ENCODE results near the gene ITPKB.
A peak's percentile ranks its signal among the peaks of the same experiment; 100 is the strongest.

ITPKB gene

GRCh38 chr1:226610671-226611070 is 128.4 kb downstream of the ITPKB start:
- no peaks in the 10 kb centered on the region for H3K27me3 ChIP-seq (replicated peaks)
- no peak overlapping the region for H3K4me3 ChIP-seq (ENCODE audit: low read depth, low read length)
- H3K36me3 ChIP-seq (replicated peaks), result no peaks in the 10 kb centered on the region
- TF ChIP-seq CTCF (IDR thresholded peaks at IDR 0.05; ENCODE audit: low read depth, low read length, missing control alignments), result no peak
- in situ Hi-C loops (cut with HindIII; ENCODE audit: low pct_ligation_motif_present, low sequenced_read_pairs), result no loop called here
- DNase-seq, result no peak
- H3K27ac ChIP-seq, result no peak overlapping the region

GRCh38 chr1:226609836-226610455 is 129.1 kb downstream of the ITPKB start:
- H3K27ac ChIP-seq, result no peak overlapping the region
- no peaks in the 10 kb centered on the region for H3K36me3 ChIP-seq (replicated peaks)
- no peak for TF ChIP-seq CTCF (IDR thresholded peaks at IDR 0.05; ENCODE audit: low read depth, low read length, missing control alignments)
- DNase-seq, result no peak
- no peak overlapping the region for H3K4me3 ChIP-seq (ENCODE audit: low read depth, low read length)
- peaks cover 2% of the 10 kb centered on the region for H3K27me3 ChIP-seq (replicated peaks)
- in situ Hi-C loops (cut with HindIII; ENCODE audit: low pct_ligation_motif_present, low sequenced_read_pairs), result no loop called here

GRCh38 chr1:226608699-226609505 is 130.2 kb downstream of the ITPKB start:
- TF ChIP-seq CTCF (IDR thresholded peaks at IDR 0.05; ENCODE audit: low read depth, low read length, missing control alignments), result peak; percentile 92
- peaks cover 5% of the 10 kb centered on the region for H3K27me3 ChIP-seq (replicated peaks)
- no peak overlapping the region for H3K27ac ChIP-seq
- no peaks in the 10 kb centered on the region for H3K36me3 ChIP-seq (replicated peaks)
- H3K4me3 ChIP-seq (ENCODE audit: low read depth, low read length), result no peak overlapping the region
- in situ Hi-C loops (cut with HindIII; ENCODE audit: low pct_ligation_motif_present, low sequenced_read_pairs), result no loop called here
- DNase-seq, result peak; percentile 43

- no peaks in the 10 kb centered on the region for H3K36me3 ChIP-seq (replicated peaks)
- no peak for DNase-seq
- H3K27ac ChIP-seq, result no peak overlapping the region
- in situ Hi-C loops (cut with HindIII; ENCODE audit: low pct_ligation_motif_present, low sequenced_read_pairs), result no loop called here
- no peak for TF ChIP-seq CTCF (IDR thresholded peaks at IDR 0.05; ENCODE audit: low read depth, low read length, missing control alignments)
- H3K27me3 ChIP-seq (replicated peaks), result peaks cover 5% of the 10 kb centered on the region
- no peak overlapping the region for H3K4me3 ChIP-seq (ENCODE audit: low read depth, low read length)
These were observed 131.3 kb downstream of the ITPKB start for GRCh38 chr1:226607821-226608220.

GRCh38 chr1:226607268-226607660 is 131.8 kb downstream of the ITPKB start:
- Histone ChIP-seq H3K4me3 (ENCODE audit: low read depth, low read length) (no peak overlapping the region), H3K27ac (no peak overlapping the region), H3K36me3 (replicated peaks) (no peaks in the 10 kb centered on the region), H3K27me3 (replicated peaks) (peaks cover 5% of the 10 kb centered on the region)
- in situ Hi-C loops (cut with HindIII; ENCODE audit: low pct_ligation_motif_present, low sequenced_read_pairs), result no loop called here
- no peak for DNase-seq
- no peak for TF ChIP-seq CTCF (IDR thresholded peaks at IDR 0.05; ENCODE audit: low read depth, low read length, missing control alignments)

All from brain microvascular endothelial cell (primary cell).